Left forelimb (tissue), 1 donor: ENCODE data around the gene DPP7.

Experiments
- DNase-seq: peaks from one replicate; pipeline ENCODE4 v3.0.0-alpha.2; 2018; ENCODE audit warnings: low spot score

The DPP7 gene

DNA sequence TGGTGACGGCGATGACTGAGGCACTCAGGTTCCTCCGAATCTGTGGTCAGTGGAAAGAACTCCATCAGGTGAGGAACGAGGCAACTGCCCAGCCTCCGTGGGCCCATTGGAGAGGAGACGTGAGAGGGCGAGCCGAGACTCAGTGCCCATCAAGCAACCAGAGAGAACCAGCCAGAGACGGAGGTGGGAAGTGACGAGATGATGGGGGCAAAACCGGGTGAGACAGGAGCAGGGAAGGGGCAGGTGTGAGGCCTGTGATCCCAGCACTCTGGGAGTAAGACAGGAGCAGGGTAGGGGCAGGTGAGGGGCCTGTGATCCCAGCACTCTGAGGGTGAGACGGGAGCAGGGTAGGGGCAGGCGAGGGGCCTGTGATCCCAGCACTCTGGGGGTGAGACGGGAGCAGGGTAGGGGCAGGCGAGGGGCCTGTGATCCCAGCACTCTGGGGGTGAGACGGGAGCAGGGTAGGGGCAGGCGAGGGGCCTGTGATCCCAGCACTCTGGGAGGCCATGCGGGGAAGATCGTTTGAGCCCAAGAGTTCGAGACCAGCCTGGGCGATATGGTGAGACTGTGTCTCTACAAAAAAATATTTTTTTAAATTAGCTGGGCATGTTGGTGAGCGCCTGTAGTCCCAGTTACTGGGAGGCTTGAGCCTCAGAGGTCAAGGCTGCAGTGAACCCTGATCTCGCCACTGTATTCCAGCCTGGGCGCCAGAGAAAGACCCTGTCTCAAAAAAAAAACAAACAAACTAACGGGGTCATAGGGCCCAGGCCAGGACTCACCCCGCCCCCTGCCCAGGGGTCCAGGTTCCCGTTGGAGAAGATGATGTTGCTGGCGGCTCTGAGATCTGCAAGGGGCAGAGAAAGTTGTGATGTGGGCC lies 3.4 kb downstream of the DPP7 start:
- DNase-seq: no peak

GRCh38 chr9:137110147-137110910 lies 4.2 kb downstream of the DPP7 start:
- no peak for DNase-seq

DNA sequence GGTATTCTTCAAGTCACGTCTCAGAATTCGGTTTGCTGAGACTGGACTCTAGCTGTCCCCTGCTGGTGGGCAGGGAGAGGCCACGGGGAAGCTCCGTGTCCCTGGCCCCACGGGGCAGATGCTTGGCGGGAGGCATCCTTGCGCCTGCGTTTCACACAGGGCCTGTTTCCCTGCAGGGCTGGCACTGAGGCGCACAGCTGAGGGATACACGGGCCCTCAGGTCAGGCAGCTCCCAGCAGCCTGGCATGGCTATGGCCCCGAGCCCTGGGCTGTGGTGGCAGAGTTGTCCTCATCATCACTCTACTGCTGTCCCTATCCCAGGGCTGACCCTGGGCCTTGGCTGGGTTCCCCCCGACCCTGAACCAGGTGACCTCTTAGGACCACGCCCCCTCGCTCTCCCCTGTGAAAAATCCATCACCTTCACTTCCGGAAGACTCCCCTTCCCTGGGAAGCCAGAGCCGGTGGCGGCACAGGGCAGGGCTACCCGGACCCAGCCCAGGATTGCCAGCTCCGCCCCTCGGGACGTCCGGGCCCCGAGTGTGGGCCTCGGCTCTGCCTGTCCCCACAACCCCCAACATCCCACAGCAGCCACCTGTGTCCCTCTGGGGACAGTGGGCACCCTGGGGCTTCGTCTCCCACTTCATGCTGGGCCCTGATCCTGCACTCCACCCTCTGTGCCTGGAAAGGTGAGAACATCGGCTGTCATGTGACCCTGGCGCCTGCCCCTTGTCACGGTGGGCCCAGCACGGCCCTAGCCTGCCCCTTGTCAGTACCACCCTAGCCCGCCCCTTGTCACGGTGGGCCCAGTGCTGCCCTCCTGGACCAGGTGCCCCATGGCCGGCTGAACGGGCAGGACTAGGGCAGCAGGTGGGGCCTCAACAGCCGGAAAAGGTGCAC lies 5.0 kb downstream of the DPP7 start:
- DNase-seq: no peak

DNA sequence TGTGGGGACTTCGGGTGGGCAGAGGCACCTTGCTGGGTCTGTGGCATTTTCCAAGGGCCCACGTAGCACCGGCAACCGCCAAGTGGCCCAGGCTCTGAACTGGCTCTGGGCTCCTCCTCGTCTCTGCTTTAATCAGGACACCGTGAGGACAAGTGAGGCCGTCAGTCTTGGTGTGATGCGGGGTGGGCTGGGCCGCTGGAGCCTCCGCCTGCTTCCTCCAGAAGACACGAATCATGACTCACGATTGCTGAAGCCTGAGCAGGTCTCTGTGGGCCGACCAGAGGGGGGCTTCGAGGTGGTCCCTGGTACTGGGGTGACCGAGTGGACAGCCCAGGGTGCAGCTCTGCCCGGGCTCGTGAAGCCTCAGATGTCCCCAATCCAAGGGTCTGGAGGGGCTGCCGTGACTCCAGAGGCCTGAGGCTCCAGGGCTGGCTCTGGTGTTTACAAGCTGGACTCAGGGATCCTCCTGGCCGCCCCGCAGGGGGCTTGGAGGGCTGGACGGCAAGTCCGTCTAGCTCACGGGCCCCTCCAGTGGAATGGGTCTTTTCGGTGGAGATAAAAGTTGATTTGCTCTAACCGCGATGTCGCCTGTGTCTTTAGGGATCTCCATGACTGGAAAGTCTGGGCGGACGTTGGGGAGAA lies 5.8 kb downstream of the DPP7 start:
- DNase-seq: no peak

GRCh38 chr9:137107982-137108381 lies 6.6 kb downstream of the DPP7 start:
- no peak for DNase-seq

DNA sequence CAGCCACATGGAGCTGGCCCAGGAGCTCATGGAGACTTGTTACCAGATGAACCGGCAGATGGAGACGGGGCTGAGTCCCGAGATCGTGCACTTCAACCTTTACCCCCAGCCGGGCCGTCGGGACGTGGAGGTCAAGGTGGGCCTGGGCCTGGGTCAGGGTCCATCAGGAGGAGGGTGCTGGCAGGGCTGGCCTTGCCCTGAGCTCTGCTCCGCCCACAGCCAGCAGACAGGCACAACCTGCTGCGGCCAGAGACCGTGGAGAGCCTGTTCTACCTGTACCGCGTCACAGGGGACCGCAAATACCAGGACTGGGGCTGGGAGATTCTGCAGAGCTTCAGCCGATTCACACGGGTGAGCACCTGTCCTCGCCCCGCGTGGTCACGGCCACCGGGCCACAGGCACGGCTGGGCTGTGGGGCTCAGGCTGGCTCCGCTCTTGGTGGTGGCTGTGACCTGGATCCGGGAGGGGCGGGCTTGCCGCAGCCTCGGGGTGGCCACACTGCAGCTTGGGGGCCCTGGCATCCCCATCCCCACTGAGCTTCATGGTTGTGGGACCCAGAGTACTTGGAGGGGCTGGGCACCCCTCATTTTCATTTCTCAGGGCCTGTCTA lies 7.1 kb downstream of the DPP7 start:
- DNase-seq: no peak

DNA sequence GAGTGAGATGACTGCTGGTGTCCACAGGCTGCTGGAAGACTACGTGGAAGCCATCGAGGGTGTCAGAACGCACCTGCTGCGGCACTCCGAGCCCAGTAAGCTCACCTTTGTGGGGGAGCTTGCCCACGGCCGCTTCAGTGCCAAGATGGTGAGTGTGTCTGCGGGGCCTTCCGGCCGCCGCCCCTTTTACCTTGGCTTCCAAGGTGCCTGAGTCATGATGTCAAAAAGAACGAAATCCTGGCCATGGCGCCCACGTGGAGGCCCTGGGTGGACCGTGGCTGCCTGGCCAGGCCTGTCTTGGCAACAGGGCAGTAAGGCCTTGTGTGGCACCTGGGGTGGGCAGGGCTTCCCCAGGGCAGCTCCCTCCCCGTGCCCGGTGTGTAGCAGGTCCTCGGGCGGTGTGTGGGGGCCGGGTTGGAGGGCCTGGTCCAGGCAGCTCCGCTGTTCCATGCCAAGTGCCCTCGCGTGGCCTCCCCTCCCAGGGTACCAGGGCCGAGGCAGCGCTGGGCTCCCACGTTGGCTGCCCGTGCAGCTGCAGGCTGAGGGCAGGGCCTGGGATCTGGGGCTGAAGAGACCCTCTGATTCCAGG lies 7.8 kb downstream of the DPP7 start:
- DNase-seq: no peak

GRCh38 chr9:137105814-137106661 lies 8.5 kb downstream of the DPP7 start:
- DNase-seq: no peak

GRCh38 chr9:137103206-137103999 lies 11.1 kb downstream of the DPP7 start:
- no peak for DNase-seq

DNA sequence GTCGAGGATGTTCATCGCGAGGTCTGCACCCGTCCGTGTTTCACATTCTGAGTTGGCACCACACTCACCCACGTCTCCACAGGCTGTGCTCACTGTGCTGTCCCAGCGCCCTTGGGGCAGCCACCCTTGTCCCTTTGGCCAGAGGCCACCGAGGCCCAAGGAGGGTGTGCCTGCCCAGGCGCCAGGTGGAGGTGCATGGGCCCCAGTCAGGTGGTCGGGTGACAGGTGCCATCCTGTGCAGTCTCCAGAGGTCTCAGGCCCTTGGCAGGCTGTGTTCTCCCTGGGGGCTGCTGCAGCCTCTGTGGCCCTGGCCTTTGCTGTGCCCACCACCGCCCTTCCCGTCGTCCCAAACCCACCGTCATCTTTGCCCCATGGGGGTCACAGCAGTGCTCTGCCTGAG lies 15.3 kb downstream of the DPP7 start:
- DNase-seq: no peak

GRCh38 chr9:137097761-137098462 lies 16.6 kb downstream of the DPP7 start:
- no peak for DNase-seq

DNA sequence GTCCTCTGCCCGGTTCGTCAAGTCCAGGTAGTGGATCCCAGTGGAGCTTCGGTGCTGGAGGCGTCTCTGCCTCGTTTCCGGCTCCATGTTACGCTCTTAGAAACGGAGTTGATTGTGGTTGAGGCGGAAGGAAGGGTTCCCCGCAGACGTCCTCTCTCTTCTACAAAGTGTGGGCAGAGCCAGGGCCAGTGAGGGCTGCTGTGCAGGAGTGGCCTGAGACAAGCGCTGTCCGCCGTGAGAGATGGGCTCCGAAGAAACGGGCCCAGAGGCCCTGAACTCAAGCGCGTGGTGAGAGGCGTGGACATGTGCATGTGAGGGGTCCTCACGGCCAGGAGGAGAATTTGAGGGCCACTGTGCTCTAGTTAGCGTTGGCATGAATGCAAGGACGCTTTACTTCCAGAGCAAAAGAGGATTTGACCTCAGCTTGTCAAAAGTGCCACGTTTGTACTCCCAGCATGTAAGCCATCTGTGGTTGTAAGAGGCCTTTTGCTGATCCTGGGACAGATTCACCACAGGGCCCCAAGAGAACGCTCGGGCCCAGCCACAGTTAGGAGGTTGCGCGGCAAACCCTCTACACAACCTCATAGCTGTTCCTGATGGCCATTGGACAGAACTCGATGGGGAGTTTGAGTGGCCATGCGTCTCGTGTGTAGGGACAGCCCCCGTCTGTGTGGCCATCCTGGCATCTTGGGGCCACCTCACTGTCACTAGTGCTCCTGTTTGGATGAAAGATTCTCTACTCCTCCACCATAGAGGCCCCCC lies 17.6 kb downstream of the DPP7 start:
- no peak for DNase-seq

- DNase-seq: no peak
Measured at GRCh38 chr9:137095664-137096517, 18.6 kb downstream of the DPP7 start.

- no peak for DNase-seq
Measured at GRCh38 chr9:137089232-137089947, 25.1 kb downstream of the DPP7 start.

- no peak for DNase-seq
Measured at GRCh38 chr9:137088121-137088520, 26.4 kb downstream of the DPP7 start.

- DNase-seq: no peak
Measured at GRCh38 chr9:137087409-137087925, 27.1 kb downstream of the DPP7 start.
